T47D (cell line): ENCODE results near the gene CDX1.
"Not testable (repeated sequence)": the region's sequence is repeated elsewhere in the genome, so short reads cannot be mapped to it uniquely, and the experiment has no call there.

Source experiments
- DNase-seq, 2 experiments: peaks; one replicate each; pipeline versions ENCODE4 v3.0.0 to v3.0.0-alpha.2; 2011 to 2012; ENCODE audit warnings: low read depth in 1 of 2, low spot score in 1 of 2
- JUND ChIP-seq: IDR thresholded peaks from 2 replicates; pipeline ENCODE4 v1.6.1; 2012; ENCODE audit warnings: low read depth
- in situ Hi-C: cut with HindIII; loops from 2 replicates; pipeline ENCODE4 v1.10.0; 2016; ENCODE audit warnings: low sequenced_read_pairs, low pct_unique_long_range_greater_than_20kb

CDX1 gene

GRCh38 chr5:150217873-150218692 is 51.5 kb downstream of the CDX1 start:
- no peak for TF ChIP-seq JUND
- DNase-seq, result peak; percentile 86 to 89
- in situ Hi-C loops, result no loop called here

GRCh38 chr5:150218693-150219035 is 52.1 kb downstream of the CDX1 start:
- in situ Hi-C loops, result no loop called here
- TF ChIP-seq JUND, result no peak

GRCh38 chr5:150219142-150219541 is 52.6 kb downstream of the CDX1 start:
- peak in 1 of 2 experiments; percentile 45 for DNase-seq
- in situ Hi-C loops, result no loop called here
- no peak for TF ChIP-seq JUND

More at GRCh38 chr5:150218693-150219035, 52.1 kb downstream of the CDX1 start:
- no peak for DNase-seq

DNA sequence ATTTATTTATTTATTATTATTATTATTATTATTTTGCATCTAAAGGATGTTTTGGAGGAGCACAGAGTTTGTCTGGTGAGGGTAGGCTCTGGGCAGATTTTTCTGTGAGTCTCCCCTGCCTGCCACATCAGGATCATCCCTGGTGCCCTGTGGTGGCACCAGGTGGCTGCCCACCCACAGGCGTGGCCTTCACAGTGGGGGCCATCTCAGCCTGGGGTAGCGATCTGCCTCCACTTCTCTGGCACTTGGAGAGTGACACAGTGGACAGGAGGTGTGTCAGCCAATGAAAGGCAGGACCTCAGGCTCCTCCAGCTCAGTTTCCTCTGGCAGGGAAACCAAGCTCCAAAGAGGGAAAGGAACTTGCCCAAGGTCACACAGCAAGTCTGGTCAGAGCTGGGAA is 53.3 kb downstream of the CDX1 start:
- no peak for DNase-seq
- TF ChIP-seq JUND, result no peak
- in situ Hi-C loops, result no loop called here

DNA sequence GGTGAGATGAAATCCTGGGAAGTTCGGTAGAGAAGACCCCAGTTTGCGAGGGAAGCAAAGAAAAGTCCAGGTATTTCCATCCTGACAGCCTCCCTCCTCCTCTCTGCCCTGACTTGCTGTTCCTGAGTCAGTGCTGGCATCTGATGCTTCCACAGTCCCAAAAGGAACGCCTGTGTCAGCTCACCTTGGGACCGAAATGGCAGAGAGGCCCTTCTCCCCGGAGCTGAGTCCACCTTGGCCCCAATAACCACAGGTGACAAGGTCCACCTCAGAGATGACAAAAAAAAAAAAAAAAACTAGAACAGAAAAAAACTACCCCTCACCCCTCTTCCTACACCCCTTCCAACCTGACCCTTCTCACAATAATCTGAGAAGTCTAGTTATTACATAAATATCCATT is 54.9 kb downstream of the CDX1 start:
- no peak for DNase-seq
- no peak for TF ChIP-seq JUND
- in situ Hi-C loops, result no loop called here

- no peak for DNase-seq
- no peak for TF ChIP-seq JUND
- in situ Hi-C loops, result no loop called here
Measured at GRCh38 chr5:150222906-150223305, 56.3 kb downstream of the CDX1 start.

DNA sequence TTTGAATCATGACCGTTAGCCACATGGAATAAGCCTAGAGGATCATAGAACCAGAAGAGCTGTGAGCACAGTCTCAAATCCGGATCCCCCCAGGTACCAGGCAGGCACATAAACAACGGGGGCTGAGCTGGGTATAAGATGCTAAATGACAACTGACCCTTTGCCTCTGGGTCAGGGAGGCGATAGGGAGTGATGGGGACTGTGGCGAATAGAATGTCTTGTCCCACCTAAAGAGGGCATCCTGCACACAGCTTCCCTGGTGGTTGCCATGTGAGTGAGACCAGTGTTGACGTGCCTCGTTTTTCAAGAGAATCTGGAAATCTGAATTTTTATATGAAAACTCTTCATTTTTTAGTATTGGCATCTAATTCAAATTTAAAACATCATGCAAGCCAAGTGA is 56.9 kb downstream of the CDX1 start:
- DNase-seq, result no peak
- TF ChIP-seq JUND, result no peak
- in situ Hi-C loops, result no loop called here

DNA sequence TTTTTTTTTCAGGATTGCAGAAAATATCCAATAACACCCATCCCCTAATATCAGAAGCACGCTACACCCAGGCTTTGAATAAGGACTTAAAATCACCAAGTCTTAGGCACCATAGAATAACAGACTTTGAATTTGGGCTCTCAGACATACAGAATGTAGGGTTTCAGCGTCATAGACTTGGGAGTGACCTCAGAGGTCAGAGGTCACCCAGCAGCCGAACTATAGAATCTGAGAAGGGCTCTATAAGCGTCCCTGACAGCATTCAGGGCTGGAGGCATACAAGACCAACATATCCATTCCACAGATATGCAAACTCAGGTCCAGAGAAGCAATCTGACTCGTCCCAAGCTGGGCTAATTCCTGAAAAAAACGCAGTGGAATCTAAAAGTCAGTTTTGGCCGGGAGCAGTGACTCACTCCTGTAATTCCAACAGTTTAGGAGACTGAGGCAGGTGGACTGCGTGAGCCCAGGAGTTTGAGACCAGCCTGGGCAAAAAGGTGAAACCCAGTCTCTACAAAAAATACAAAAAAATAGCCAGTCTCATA is 58.0 kb downstream of the CDX1 start:
- TF ChIP-seq JUND, result no peak
- in situ Hi-C loops, result no loop called here
- DNase-seq, result no peak

DNA sequence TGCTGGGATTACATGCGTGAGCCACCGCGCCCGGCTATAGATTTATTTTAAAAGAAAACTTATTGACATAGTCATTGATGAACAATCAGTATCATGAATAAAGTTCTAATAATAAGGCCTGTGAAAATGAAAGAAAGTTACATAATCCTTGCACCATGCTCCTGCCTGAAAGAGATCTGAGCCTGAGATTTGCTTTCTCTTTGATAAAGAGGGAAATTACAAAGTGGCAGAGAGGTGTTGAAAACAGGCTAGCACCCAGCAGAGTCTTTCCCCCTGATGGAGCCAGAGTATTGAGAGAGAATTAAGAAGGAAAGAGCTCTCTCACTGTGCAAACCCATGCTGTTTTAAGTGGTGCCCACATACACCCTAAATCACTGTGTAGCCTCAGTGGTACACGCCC is 60.5 kb downstream of the CDX1 start:
- in situ Hi-C loops, result no loop called here
- DNase-seq, result no peak
- no peak for TF ChIP-seq JUND

DNA sequence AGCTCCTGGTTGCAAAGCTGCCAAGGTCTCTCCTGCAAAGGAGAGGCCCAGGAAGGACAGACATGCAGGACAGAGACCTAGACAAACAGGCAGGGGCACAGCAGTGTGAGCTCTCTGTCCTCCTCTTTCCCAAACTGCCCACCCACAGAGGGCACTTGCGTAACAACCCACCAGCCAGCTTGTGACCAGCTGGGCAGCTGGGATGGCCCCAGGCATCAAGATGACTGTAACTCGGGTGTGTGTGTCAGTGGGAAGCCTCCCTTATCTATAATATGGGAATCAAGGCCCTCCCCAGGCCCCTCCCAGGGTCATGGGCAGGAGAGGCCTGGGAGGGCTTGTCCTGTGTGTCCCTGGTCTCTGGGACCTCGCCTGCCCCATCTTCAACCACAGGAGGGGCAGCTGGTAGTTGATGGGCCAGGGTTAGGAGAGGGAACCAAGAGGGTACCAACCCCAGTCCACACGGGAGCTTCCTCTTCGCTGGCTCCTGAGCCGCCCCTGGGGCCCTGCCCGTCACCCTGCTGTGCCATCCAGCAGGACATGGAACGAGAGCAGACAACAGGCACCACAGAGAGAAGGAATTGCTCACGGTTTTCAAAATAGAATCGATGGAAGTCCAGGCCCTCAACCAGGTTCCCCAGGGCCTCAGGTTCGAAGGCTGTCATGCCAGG is 61.2 kb downstream of the CDX1 start:
- no peak for DNase-seq
- in situ Hi-C loops, result no loop called here
- no peak for TF ChIP-seq JUND

DNA sequence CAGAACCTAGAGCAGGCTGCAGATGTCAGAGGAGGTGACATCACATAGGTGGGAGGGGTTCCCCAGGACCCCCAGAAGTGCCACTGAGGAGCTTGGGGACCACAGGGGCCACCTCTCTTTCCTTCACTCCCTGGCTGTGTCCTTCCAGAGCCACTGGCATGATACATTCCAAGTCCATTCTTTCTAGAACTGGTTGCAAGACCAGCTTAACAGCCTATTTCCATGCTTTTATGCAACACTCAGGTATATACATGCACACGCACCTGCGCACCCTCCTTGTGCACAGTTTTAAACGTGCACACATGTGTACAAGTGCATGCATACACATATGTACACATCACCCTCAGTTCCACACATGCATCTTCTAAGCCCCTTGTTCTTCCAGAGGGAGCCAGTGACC is 63.0 kb downstream of the CDX1 start:
- in situ Hi-C loops, result no loop called here
- TF ChIP-seq JUND, result no peak
- peak in 1 of 2 experiments; percentile 67 for DNase-seq

GRCh38 chr5:150230842-150231241 is 64.3 kb downstream of the CDX1 start:
- TF ChIP-seq JUND, result no peak
- DNase-seq, result no peak
- in situ Hi-C loops, result no loop called here

DNA sequence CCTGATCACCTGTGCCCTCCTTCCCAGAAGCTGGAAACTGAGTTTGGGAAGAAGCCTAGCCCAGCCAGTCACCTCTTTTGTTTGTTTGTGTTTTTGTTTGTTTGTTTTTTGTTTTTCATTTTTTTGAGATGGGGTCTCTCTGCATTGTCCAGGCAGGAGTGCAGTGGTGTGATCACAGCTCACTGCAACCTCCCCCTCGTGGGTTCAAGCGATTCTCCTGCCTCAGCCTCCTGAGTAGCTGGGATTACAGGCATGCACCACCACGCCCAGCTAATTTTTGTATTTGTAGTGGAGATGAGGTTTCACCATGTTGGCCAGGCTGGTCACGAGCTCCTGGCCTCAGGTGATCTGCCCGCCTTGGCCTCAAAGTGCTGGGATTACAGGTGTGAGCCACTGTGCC is 67.1 kb downstream of the CDX1 start:
- DNase-seq, in situ Hi-C loops: not testable (repeated sequence)
